GM18508 (cell line): ENCODE results near the gene ANKRD24.
A peak's percentile ranks its signal among the peaks of the same experiment; 100 is the strongest.
"Not testable (repeated sequence)": the region's sequence is repeated elsewhere in the genome, so short reads cannot be mapped to it uniquely, and the experiment has no call there.

Experiments
- ATAC-seq: cut with Tn5 transposase; IDR thresholded peaks from one replicate; pipeline ENCODE4 v1.9.1; 2021; ENCODE audit warnings: moderate number of reproducible peaks; ENCODE audit not compliant: insufficient read depth, unreplicated experiment

The ANKRD24 gene

GRCh38 chr19:4228765-4229178 is 46.3 kb downstream of the ANKRD24 start:
- no peak for ATAC-seq

DNA sequence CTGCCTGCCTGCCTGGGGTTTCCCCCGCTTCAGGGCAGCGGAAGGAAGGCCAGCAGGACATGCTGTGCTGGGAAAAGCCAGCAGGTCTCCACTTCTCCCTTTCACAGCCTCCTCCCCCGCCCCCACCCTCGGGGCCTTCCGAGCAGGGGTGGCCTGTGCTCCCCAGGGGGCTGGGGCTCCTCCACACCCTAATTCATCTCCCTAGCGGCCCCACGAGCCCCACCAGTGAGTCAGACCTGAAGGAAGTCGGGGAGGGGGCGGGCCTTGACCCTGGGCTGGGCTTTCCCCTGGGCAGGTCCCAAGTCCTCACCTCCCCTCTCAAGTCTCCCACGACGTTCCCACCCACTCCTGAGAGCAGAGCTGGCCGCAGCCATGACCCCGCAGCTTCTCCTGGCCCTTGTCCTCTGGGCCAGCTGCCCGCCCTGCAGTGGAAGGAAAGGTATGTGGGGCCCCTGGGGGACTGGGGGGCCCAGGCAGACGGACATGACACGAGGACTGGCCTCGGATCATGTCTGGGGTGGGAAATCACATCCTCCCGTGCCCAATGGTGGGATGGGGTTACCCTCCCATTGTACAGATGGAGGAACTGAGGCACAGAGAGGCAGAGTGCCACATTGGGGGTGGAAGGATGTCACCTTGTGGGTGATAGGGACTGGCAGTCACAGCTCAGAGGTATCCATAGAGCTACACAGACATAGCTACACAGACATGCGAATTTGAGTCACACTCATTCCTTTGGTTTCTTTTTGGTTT is 46.9 kb downstream of the ANKRD24 start, which contains the start of gene EBI3:
Gene EBI3, plus strand, starts transcription at position 345 of the 753 bp plus-strand sequence. Its CDS starts 28 bp downstream, at position 373.
- no peak for ATAC-seq

GRCh38 chr19:4230237-4230636 is 47.7 kb downstream of the ANKRD24 start:
- ATAC-seq, result not testable (repeated sequence)

- not testable (repeated sequence) for ATAC-seq
Measured at GRCh38 chr19:4231521-4231920, 49.0 kb downstream of the ANKRD24 start.

DNA sequence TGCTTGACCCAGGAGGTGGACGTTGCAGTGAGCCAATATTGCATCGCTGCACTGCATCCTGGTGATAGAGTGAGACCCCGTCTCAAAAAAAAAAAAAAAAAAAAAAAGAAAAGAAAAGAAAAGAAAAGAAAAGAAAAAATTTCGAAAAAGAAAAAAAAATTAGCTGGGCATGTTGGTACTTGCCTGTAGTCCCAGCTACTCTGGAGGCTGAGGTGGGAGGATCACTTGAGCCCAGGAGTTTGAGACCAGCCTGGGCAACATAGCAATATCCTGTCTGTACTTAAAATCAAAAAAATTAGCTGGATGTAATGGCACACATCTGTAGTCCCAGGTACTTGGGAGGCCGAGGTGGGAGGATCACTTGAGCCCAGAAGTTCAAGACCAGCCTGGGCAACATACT is 49.6 kb downstream of the ANKRD24 start:
- not testable (repeated sequence) for ATAC-seq

- no peak for ATAC-seq
Measured at GRCh38 chr19:4232614-4233281, 50.3 kb downstream of the ANKRD24 start.

GRCh38 chr19:4233282-4233853 is 50.9 kb downstream of the ANKRD24 start:
- no peak for ATAC-seq

GRCh38 chr19:4234142-4234861 is 51.8 kb downstream of the ANKRD24 start:
- ATAC-seq, result no peak

GRCh38 chr19:4234862-4235201 is 52.3 kb downstream of the ANKRD24 start:
- ATAC-seq, result no peak

DNA sequence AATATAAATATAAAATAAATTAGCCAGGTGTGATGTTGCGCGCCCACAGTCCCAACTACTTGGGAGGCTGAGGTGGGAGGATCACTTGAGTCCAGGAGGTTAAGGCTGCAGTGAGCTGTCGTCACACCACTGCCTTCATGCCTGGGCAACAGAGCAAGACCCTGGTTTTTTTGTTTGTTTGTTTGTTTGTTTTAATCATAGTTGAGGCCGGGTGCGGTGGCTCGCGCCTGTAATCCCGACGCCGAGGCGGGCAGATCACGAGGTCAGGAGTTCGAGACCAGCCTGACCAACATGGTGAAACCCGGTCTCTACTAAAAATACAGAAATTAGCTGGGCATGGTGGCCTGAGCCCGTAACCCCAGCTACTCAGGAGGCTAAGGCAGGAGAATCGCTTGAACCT is 55.0 kb downstream of the ANKRD24 start:
- ATAC-seq, result not testable (repeated sequence)

DNA sequence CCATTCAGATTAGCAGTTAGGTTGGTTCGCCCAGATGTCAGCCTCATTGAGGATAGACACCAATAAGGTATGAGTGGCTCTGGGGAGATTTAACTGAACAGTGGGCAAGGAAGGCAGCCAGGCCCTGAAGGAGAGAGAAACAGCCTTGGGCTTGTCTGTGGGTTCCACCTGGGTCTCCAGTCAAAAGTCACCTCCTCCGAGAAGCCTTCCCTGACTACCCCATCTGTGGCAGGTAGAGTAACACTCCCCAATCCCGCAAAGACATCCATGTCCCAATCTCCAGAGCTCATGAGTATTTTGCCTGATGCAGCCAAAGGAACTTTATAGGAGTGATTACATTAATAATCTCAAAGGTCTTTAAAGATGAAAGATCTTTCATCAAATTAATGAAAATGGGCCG is 56.3 kb downstream of the ANKRD24 start:
- no peak for ATAC-seq

DNA sequence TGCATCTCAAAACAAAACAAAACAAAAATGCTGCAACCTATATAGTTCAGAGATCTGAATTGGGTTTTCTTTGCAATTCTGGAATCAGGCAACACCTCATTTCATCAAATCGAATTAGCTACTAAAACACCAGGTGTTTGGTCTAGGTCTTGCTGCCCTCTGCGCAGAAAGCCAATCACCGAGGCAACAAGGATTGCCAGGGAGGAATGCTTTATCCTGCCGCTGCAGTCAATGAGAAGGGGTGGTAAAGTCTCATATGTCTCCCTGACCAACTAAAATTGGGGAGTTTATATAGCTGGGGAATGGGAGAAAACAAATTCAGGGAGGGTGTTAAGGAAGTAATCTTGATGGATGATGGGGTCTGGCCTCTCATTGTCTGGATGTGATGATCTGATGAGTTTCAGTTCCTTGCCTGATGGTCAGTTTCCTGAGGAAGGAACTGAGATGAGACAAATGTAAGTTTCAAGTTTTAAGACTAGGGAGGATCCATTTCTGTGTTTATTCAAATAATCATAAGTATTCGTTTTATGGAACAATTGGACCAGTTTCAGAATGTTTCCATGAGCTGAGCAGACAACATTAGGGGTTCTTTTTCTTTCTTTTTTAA is 59.4 kb downstream of the ANKRD24 start:
- ATAC-seq, result no peak

GRCh38 chr19:4245938-4246337 is 63.4 kb downstream of the ANKRD24 start:
- ATAC-seq, result not testable (repeated sequence)

DNA sequence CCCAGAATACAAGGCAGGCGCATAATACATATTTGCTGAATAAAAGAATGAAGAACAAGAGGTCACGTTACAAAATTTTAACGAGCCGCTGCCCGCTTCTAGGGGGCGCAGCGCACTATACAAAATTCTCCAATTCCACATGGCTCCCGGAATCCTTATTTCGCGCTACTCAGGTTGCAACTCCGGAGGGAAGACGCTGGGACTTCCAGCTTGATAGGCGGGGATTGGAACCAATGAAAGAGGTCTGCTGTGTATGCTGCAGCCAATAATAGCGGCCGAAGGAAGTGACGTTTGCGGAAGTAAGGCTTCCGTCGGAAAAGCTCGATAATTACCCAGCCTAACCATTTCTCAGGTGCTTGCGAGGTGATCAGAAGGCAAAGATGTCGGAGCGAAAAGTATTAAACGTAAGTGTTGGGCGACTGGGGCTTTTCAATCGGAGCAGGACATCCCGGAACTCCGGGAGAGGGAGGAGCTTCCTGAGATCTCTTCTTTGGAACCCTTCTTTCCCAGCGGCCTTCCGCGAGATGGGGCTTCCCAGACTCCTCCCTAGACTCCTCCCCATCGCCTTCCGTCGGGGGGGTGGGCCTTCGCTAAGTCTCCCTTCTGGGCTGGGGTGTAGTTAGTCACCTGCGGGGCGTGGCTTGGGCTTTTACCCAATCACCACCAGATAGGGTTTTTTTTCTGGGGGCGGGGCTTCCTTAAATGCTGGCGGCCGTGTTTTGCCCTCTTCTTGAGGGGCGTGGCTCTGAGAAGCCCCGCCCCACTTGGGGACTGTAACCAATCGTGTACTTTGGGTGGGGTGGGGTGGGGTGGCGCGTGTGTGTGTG is 64.5 kb downstream of the ANKRD24 start, which contains the start of gene YJU2:
Gene YJU2, plus strand, starts transcription at position 314 of the 827 bp plus-strand sequence. Its CDS starts 67 bp downstream, at position 381.
- peak; percentile 50 for ATAC-seq

DNA sequence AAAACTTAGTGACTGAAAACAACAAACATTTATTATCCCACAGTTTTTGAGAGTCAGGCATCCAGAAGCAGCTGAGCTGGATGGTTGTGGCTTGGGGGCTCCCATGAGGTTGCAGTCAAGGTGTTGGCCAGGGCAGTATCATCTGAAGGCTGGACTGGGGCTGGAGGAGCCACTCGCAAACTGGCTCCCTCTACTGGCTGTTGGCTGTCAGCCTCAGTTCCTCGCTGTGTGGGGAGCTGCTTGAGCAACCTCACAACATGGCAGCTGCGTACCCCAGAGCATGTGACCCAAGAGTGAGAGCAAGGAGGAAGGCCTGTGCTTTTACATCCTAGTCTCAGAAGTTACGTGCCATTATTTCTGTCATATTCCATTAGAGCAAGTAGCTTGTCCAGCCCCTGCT is 74.1 kb downstream of the ANKRD24 start:
- ATAC-seq, result no peak

DNA sequence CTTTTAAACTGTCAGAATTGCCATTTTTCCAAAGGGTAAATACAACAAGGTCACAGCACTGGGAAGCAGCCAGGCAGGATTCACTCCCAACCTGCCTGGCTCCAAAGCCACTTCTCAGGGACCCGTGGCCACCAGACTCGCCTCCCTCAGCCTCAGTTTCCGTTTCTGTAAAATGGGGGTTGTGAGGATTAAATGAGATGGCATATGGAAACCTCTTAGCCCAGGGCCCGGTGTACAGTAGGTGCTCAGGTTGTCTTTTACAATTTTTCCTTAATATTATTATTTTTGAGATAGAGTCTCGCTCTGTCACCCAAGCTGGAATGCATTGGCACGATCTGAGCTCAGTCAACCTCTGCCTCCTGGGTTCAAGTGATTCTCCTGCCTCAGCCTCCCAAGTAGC is 74.5 kb downstream of the ANKRD24 start:
- no peak for ATAC-seq

- no peak for ATAC-seq
Measured at GRCh38 chr19:4258181-4258580, 75.7 kb downstream of the ANKRD24 start.

GRCh38 chr19:4260613-4261191 is 78.2 kb downstream of the ANKRD24 start:
- ATAC-seq, result no peak

GRCh38 chr19:4264812-4265211 is 82.3 kb downstream of the ANKRD24 start:
- ATAC-seq, result no peak
